Panc1 (cell line): ENCODE measurements around the gene CHCHD6.

ENCODE experiments used
- CTCF ChIP-seq: fragments of 450-650 bp; IDR thresholded peaks from 2 replicates; pipeline ENCODE4 v1.5.1; 2017; ENCODE audit warnings: mild to moderate bottlenecking
- POLR2AphosphoS5 ChIP-seq: IDR thresholded peaks from 2 replicates; pipeline ENCODE4 v1.6.1; 2012; ENCODE audit warnings: mild to moderate bottlenecking, low read depth, low read length, moderate library complexity
- TCF7L2 ChIP-seq: IDR thresholded peaks from 2 replicates; pipeline ENCODE4 v1.6.1; 2011; ENCODE audit warnings: mild to moderate bottlenecking, low read depth, low read length, inconsistent platforms

- no peak for TF ChIP-seq CTCF
- TF ChIP-seq POLR2AphosphoS5 = no peak
- TF ChIP-seq TCF7L2 = no peak
Measured at GRCh38 chr3:126881861-126882260, 177.8 kb downstream of the CHCHD6 start.
